GM13976 (cell line): ENCODE measurements around the gene NFYA.

ENCODE experiments used
- DNase-seq: peaks from one replicate; pipeline ENCODE4 v3.0.0; 2012; ENCODE audit warnings: low spot score
- in situ Hi-C: fragments of 300-500 bp; cut with MboI; formaldehyde crosslinking; loops from one replicate; pipeline ENCODE4 v1.12.0; 2022; ENCODE audit warnings: low sequenced_read_pairs, mixed read lengths, inconsistent platforms; ENCODE audit not compliant: unreplicated experiment
- TF ChIP-seq, protein P1 (sequence below): IDR thresholded peaks from 2 replicates; pipeline ENCODE4 v1.5.1; 2012; ENCODE audit warnings: borderline replicate concordance, mild to moderate bottlenecking; ENCODE audit not compliant: insufficient read depth; ENCODE audit errors: extremely low read depth, missing control alignments, control extremely low read depth

NFYA gene

DNA sequence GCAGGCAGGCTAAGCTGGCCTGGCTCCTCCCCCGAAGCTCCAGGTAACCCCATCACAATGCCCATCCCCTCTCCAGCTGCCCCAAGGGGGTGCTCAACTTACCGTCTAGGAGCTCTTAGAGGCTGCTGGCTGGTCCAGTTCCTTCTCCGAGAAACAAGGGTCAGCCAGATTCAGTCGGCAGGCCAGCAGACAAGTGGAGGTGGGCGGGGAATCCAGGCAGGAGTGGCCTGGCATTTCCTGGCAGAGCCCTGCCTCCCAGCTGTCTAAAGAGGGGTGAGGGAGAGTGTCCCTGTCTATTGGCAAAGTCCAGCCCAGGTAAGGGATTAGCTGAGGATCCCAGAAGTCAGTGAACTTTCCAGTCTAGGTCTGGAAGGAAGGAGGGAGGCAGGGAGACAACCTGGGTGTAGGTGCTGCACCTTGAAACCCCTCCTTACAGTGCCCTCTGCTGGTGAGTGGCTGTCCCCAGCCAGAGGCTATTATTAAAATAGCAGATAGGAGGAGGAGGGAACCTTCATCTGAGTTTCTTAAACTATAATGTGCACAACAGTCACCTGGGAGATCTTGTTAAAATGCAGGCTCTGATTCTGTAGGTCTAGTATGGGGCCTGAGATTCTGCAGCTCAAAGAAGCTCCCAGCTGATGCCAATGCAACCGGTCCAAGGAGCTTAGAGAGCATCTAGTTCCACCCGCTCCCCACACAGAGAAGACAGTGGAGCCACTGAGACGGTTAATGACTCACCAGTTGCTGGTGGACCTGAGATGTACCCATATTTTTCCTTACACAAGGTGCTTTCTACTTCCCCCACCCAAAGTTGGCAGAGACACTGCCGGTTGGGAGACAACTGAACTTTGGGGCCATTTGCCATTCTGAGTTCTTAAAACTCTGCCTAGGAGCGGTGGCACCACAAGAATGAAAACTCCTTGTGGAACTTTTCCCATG lies 33.4 kb upstream of the NFYA start, which contains the start of gene UNC5CL:
UNC5CL (minus strand) TSS at position 162 of the 939 bp plus-strand sequence. CDS start 4,147 bp downstream, outside the sequence.
- TF ChIP-seq, protein P1, sequence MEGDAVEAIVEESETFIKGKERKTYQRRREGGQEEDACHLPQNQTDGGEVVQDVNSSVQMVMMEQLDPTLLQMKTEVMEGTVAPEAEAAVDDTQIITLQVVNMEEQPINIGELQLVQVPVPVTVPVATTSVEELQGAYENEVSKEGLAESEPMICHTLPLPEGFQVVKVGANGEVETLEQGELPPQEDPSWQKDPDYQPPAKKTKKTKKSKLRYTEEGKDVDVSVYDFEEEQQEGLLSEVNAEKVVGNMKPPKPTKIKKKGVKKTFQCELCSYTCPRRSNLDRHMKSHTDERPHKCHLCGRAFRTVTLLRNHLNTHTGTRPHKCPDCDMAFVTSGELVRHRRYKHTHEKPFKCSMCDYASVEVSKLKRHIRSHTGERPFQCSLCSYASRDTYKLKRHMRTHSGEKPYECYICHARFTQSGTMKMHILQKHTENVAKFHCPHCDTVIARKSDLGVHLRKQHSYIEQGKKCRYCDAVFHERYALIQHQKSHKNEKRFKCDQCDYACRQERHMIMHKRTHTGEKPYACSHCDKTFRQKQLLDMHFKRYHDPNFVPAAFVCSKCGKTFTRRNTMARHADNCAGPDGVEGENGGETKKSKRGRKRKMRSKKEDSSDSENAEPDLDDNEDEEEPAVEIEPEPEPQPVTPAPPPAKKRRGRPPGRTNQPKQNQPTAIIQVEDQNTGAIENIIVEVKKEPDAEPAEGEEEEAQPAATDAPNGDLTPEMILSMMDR, result peak; percentile 71
- in situ Hi-C loops, result no loop called here
- DNase-seq, result peak; percentile 79

GRCh38 chr6:41040101-41040939 lies 32.5 kb upstream of the NFYA start:
- no peak for DNase-seq
- TF ChIP-seq, protein P1, result no peak
- in situ Hi-C loops, result no loop called here

DNA sequence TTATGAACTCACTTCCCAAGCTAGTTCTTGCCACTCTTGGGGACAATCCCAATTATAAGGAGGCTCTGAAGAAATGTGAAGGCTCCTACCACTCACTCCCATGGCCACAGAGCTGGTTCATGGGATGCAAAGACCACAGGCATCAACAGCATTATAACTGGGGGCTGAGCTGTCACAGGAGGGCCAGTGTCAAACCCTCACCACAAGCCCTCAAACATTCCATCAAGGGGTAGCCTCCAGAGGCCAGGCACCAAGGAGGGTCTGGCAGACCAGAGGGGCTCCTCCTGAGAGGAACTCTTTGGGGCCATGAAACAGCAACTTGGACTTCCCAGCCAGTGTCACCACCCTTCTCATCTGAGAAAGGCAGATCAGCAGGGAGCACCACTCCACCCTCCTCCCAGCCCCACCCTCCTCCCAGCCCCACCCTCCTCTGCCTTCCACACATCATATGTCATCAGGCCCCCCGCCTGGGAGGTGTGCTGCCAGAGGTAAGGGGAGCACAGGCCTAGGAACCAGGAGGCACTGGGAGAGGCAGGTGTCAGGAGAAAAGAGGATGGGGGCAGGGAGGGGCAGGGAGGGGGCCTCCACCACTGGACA lies 31.7 kb upstream of the NFYA start:
- in situ Hi-C loops, result no loop called here
- TF ChIP-seq, protein P1, result no peak
- no peak for DNase-seq

DNA sequence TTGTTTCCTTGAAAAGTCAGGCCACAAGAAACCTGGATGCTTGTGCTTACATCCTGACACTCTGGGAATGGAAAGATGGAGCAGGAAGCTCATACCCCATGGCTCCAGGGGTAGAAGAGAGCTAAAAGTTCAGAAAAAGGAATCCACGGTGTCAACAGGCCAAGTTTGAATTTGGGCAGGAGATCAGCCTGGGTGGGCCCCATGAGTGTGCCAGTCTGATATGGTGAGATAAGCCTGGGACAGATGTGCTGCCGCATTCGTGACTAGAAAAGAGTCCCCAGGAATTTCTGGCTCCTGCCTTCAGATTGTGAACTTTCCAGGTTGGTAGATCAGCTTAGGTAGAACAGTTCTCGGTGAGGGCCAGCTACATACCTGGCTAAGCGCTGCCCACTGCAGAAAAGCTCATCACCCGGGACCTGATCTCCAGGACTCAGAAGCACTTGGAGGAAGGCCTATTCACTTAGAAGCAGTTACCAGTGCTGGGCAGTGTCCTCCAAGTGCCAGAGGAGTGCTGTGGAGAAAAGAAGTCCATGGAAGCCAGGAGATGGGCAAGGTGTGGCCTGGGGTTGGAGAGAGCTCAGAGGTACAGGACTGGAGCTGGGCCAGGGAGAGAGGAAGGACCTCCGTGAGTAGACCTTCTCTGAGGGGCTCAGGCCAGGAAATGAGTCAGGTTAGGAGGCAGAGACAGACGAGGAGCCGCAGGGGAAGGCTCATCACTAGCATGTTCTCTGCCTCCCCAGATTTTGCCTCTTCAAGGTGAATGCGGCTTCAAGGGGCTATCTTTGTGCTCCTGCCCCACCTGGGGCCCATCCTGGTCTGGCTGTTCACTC lies 30.3 kb upstream of the NFYA start, which contains the start of gene TSPO2:
TSPO2 (plus strand) TSS at position 242 of the 830 bp plus-strand sequence; CDS start at position 761, 519 bp downstream.
- in situ Hi-C loops, result no loop called here
- TF ChIP-seq, protein P1, result no peak
- no peak for DNase-seq

DNA sequence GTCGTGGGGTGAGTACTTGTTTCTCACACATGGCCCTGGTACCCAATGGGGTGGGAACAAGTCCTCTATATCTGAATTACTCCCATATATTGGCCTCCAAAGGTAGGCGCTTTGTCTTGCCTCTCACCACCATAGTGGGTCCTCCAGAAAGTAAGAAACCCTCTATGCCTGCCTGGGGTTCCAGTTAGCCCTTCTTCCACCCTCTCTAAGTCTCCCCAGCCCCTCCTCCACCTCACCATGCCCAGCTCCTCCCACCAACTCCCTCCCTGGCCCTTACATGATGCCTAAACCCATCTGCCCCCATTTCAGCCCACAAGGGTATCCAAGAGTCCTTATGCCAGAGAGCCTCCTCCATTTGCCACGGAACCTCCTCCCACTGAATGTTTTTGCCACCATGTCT lies 29.6 kb upstream of the NFYA start:
- DNase-seq, result no peak
- in situ Hi-C loops, result no loop called here
- TF ChIP-seq, protein P1, result no peak

- DNase-seq, result no peak
- in situ Hi-C loops, result no loop called here
- TF ChIP-seq, protein P1, result no peak
These were observed 27.1 kb upstream of the NFYA start for GRCh38 chr6:41045664-41046063.
